Activated B cell treated with CpG ODN at 0.5 μM for 24 hours (primary cell): ENCODE results near the gene CAMTA1. TPM values are rescaled to one million over a fixed set of nuclear protein-coding genes. Genes with fewer than 3 reads are reported as not detected.

Source experiments
- ATAC-seq: fragments of 200-7000 bp; cut with Tn5 transposase; one replicate; pipeline ENCODE4 v1.10.0; 2021; ENCODE audit warnings: low read depth, mild to moderate bottlenecking, moderate library complexity
- CTCF ChIA-PET: fragments of 350-600 bp; sonication (Branson Sonifier 250); formaldehyde crosslinking; loops from one replicate; lab custom pipeline; 2021; ENCODE audit warnings: antibody characterized with exemption; lab: Charles Lee
- POLR2A ChIA-PET: fragments of 350-600 bp; sonication (Branson Sonifier 250); formaldehyde crosslinking; loops from one replicate; lab custom pipeline; 2021; ENCODE audit warnings: antibody characterized with exemption; lab: Charles Lee
- DNase-seq: peaks from one replicate; pipeline ENCODE4 v3.0.0; 2022
- H3K27ac Mint-ChIP-seq: one replicate; pipeline ENCODE4 v1.8.0; 2020; ENCODE audit warnings: mixed read lengths
- H3K27me3 Mint-ChIP-seq: one replicate; pipeline ENCODE4 v1.8.0; 2021; ENCODE audit warnings: mixed read lengths
- H3K36me3 Mint-ChIP-seq: one replicate; pipeline ENCODE4 v1.8.0; 2021; ENCODE audit warnings: low read depth, mixed read lengths
- H3K4me1 Mint-ChIP-seq: one replicate; pipeline ENCODE4 v1.8.0; 2021; ENCODE audit warnings: mixed read lengths
- H3K4me3 Mint-ChIP-seq: one replicate; pipeline ENCODE4 v1.8.0; 2020; ENCODE audit warnings: mild to moderate bottlenecking, mixed read lengths
- H3K9me3 Mint-ChIP-seq: one replicate; pipeline ENCODE4 v1.8.0; 2020; ENCODE audit warnings: mixed read lengths
- intact Hi-C: fragments of 100-400 bp; cut with micrococcal nuclease; formaldehyde crosslinking; loops from one replicate; pipeline ENCODE4 v1.15.1; 2024
- total RNA-seq: library from RNA; stranded (reverse); gene quantifications from 2 replicates; pipeline ENCODE4 v1.2.3, GENCODE V29; 2022
- TF ChIP-seq, protein P1 (sequence below): fragments of 200-600 bp; IDR thresholded peaks from one replicate; pipeline ENCODE4 v1.8.0; 2022; ENCODE audit warnings: antibody characterized with exemption, mild to moderate bottlenecking

CAMTA1 gene
- total RNA-seq, 1 donor from 2014 or later, result 49.8 TPM

GRCh38 chr1:6939363-6939762, 154.1 kb downstream of the CAMTA1 start:
- intact Hi-C loops, result no loop called here
- POLR2A ChIA-PET, result no interaction called here
- Mint-ChIP-seq H3K27ac (no peak overlapping the region), H3K27me3 (peaks cover 4% of the 10 kb centered on the region), H3K36me3 (no peaks in the 10 kb centered on the region), H3K4me3 (no peak overlapping the region), H3K4me1 (no peaks in the 10 kb centered on the region), H3K9me3 (no peaks in the 10 kb centered on the region)
- ATAC-seq (no peak), DNase-seq (no peak)
- CTCF ChIA-PET, result no interaction called here
- TF ChIP-seq, protein P1, sequence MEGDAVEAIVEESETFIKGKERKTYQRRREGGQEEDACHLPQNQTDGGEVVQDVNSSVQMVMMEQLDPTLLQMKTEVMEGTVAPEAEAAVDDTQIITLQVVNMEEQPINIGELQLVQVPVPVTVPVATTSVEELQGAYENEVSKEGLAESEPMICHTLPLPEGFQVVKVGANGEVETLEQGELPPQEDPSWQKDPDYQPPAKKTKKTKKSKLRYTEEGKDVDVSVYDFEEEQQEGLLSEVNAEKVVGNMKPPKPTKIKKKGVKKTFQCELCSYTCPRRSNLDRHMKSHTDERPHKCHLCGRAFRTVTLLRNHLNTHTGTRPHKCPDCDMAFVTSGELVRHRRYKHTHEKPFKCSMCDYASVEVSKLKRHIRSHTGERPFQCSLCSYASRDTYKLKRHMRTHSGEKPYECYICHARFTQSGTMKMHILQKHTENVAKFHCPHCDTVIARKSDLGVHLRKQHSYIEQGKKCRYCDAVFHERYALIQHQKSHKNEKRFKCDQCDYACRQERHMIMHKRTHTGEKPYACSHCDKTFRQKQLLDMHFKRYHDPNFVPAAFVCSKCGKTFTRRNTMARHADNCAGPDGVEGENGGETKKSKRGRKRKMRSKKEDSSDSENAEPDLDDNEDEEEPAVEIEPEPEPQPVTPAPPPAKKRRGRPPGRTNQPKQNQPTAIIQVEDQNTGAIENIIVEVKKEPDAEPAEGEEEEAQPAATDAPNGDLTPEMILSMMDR, result no peak

DNA sequence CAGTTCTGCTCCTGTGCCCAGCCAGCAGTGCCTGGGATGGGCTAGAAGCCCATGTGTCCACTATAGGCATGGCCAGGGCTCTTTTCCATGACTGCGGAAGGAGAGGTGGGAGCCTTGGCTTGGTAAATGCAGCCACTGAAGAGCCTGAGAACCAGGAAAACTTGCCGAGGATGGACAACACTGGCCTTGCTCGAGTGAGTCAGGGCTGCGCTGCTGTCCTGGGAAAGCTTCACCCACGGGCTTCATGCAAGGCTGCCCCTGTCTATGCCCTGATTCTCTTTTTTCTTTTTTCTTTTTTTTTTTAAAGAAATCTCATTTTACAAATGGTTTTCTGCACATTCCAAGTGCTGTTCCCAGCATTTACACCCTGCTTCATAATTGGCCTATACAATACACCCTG, 156.5 kb downstream of the CAMTA1 start:
- no peak overlapping the region for H3K27ac Mint-ChIP-seq
- TF ChIP-seq, protein P1, result no peak
- no peaks in the 10 kb centered on the region for H3K27me3 Mint-ChIP-seq
- ChIA-PET POLR2A (no interaction called here), CTCF (no interaction called here)
- no peaks in the 10 kb centered on the region for H3K4me1 Mint-ChIP-seq
- intact Hi-C loops, result no loop called here
- H3K9me3 Mint-ChIP-seq, result no peaks in the 10 kb centered on the region
- DNase-seq, result no peak
- no peak for ATAC-seq
- no peak overlapping the region for H3K4me3 Mint-ChIP-seq
- no peaks in the 10 kb centered on the region for H3K36me3 Mint-ChIP-seq

DNA sequence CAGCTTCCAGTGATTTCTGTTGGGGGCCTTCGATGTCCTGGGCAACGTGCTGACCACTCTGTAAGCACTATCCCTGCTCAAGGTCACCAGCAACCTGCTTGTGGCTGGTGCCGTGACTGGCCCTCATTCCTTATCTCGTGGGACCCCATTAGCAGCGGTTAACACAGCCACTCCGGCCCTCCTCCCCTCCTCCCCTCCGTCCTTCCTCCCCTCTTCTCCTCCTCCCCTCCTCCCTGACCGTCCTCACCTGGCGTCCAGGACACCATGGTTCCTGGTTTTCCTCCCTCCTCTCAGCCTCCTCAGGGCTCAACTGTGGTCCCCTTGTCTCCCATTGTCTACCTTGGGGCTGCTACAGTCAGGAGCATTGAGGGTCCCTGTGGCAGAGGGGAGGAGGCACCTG, 157.7 kb downstream of the CAMTA1 start:
- ChIA-PET CTCF (no interaction called here), POLR2A (no interaction called here)
- Mint-ChIP-seq H3K27ac (no peak overlapping the region), H3K9me3 (no peaks in the 10 kb centered on the region), H3K27me3 (no peaks in the 10 kb centered on the region), H3K36me3 (no peaks in the 10 kb centered on the region), H3K4me3 (no peak overlapping the region), H3K4me1 (no peaks in the 10 kb centered on the region)
- intact Hi-C loops, result no loop called here
- no peak for ATAC-seq
- TF ChIP-seq, protein P1, result no peak
- DNase-seq, result no peak

DNA sequence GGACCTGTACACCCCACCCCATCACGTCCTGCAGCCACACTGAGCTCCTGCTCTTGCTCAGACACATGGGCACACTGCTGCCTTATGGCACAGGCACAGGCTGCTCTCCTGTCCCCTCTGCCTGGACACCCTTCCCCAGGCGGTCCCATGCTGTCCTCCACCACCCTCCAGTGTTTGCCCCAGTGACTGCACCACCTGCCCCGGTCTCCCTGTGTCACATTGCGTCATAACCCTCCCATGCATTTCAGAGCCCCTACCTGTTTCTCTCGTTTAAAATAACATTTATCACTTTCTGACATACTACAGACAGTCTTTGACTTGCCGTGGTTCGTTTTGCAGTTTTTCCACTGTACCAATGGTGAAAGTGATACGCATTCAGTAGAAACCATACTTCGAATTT, 159.2 kb downstream of the CAMTA1 start:
- ChIA-PET CTCF (no interaction called here), POLR2A (no interaction called here)
- Mint-ChIP-seq H3K4me1 (no peaks in the 10 kb centered on the region), H3K36me3 (no peaks in the 10 kb centered on the region), H3K27me3 (peaks cover 6% of the 10 kb centered on the region), H3K4me3 (no peak overlapping the region), H3K9me3 (no peaks in the 10 kb centered on the region), H3K27ac (no peak overlapping the region)
- TF ChIP-seq, protein P1, result no peak
- intact Hi-C loops, result no loop called here
- DNase-seq (no peak), ATAC-seq (no peak)

GRCh38 chr1:6947952-6948351, 162.7 kb downstream of the CAMTA1 start:
- no peak for DNase-seq
- ATAC-seq, result no peak
- Mint-ChIP-seq H3K4me3 (no peak overlapping the region), H3K27me3 (peaks cover 6% of the 10 kb centered on the region), H3K4me1 (no peaks in the 10 kb centered on the region), H3K9me3 (no peaks in the 10 kb centered on the region), H3K36me3 (no peaks in the 10 kb centered on the region), H3K27ac (no peak overlapping the region)
- CTCF ChIA-PET, result no interaction called here
- POLR2A ChIA-PET, result no interaction called here
- intact Hi-C loops, result no loop called here
- TF ChIP-seq, protein P1, result no peak
